Memory B cell (primary cell): Measurements from ENCODE around the gene ILDR1.

Experiments used
- ATAC-seq: fragments of 150-1000 bp; cut with Tn5 transposase; 2 replicates; pipeline ENCODE4 v1.10.0; 2021; ENCODE audit warnings: low read depth, mild to moderate bottlenecking, moderate library complexity
- DNase-seq, 2 donors: peaks; one replicate each; pipeline ENCODE4 v3.0.0; 2022; ENCODE audit warnings: low spot score in 2 of 2
- H3K27ac Mint-ChIP-seq: one replicate; pipeline ENCODE4 v1.8.0; 2022; ENCODE audit warnings: mild to moderate bottlenecking, moderate library complexity, mixed read lengths
- H3K27me3 Mint-ChIP-seq: one replicate; pipeline ENCODE4 v1.8.0; 2022; ENCODE audit warnings: mixed read lengths
- H3K36me3 Mint-ChIP-seq: one replicate; pipeline ENCODE4 v1.8.0; 2022; ENCODE audit warnings: mild to moderate bottlenecking, mixed read lengths
- H3K4me1 Mint-ChIP-seq: one replicate; pipeline ENCODE4 v1.8.0; 2022; ENCODE audit warnings: mixed read lengths
- H3K4me3 Mint-ChIP-seq: one replicate; pipeline ENCODE4 v1.8.0; 2022; ENCODE audit warnings: mild to moderate bottlenecking, moderate library complexity, mixed read lengths
- H3K9me3 Mint-ChIP-seq: one replicate; pipeline ENCODE4 v1.8.0; 2022; ENCODE audit warnings: mixed read lengths

Gene ILDR1

DNA sequence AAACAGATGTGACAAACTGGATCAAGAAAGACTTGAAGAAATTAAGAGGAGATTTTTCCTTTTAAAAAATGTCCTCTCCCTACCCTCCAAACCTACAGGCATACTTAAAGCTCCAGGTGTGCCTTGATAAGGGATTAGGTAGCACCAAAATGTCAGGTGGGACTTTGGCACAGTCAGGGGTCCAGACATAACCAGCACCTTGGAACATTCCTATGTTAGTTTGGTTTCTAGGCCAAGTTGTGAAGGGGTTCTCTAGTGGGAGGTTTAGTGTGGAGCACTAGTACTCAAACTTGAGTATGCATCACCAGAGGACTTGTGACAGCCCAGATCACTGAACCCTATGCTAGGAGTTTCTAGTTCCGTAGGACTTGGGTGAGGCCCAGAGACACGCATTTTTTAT is 13.9 kb downstream of the ILDR1 start:
- ATAC-seq (no peak), DNase-seq (no peak)
- Mint-ChIP-seq H3K27ac (no peak overlapping the region), H3K4me1 (peaks cover 47% of the 10 kb centered on the region), H3K36me3 (no peaks in the 10 kb centered on the region), H3K4me3 (no peak overlapping the region), H3K27me3 (no peaks in the 10 kb centered on the region), H3K9me3 (no peaks in the 10 kb centered on the region)

DNA sequence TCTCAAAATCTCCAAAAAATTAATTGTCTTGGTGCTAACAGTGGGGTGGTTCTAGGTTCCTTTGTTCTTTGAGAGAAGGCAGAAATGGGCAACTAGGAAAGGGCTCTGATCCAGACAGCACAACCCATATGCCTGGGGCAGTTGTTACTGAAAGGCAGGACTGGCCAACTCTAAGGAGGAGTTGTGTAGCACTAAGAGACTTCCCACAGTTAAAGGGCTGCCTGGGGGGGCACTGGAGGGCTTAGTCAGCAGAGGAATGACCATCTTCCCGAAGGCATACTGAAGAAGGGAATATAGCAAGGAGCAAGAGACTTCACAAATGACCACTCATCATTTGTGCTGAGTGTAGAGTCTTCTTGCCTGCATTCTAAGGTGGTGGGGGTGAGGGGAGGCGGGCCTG is 15.8 kb downstream of the ILDR1 start:
- Mint-ChIP-seq H3K27me3 (no peaks in the 10 kb centered on the region), H3K27ac (peak overlapping the region; percentile 97), H3K4me3 (no peak overlapping the region), H3K9me3 (no peaks in the 10 kb centered on the region), H3K36me3 (no peaks in the 10 kb centered on the region), H3K4me1 (peaks cover 43% of the 10 kb centered on the region)
- ATAC-seq (no peak), DNase-seq (no peak)

DNA sequence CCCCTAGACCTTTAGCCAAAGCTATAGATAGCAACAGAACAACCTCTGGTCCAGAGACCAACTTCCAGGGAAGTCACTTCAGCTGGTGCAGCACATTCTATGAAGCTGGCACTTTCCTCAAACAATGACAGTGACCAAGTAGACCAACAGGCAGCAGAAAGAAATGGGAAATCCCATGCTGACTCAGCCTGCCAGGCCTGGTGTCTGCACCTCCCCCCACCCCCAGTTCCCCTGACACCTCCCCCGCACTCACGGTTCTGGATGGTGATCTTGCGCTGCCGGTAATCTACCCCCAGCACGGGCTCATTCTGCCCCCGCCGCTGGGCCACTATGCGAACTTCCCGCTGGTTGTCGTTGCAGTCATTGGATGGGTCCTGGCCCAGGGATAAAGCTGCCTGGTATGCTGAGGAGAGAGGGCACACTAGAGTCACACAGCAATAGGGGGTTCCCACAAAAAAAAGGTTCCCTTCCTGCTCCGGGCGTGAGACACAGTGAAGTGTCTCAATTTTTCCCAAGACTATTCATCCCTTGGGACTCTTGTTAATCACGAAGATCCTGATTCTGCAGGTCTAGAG is 17.0 kb downstream of the ILDR1 start:
- H3K27me3 Mint-ChIP-seq: no peaks in the 10 kb centered on the region

DNA sequence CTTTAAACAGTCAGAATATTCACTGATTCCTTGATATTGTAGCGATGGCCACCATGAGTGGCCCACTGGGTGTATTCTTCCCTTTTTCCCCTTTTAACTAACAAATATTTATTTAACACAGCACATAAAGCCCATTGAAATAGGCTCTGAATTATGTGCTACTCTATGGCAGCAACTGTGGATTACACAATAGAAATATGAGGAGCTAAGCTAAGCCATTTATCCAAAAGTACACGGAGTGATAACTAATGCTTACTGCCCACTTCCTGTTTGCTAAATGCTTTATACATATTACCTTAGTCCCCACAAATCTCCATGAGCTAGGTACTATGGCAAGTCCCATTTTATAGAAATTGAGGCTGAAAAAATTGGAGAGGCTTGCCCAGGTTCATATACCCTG is 17.9 kb downstream of the ILDR1 start:
- H3K4me3 Mint-ChIP-seq: peak overlapping the region; percentile 71
- DNase-seq: no peak
- no peaks in the 10 kb centered on the region for H3K27me3 Mint-ChIP-seq
- no peaks in the 10 kb centered on the region for H3K9me3 Mint-ChIP-seq
- H3K27ac Mint-ChIP-seq: peak overlapping the region; percentile 97
- H3K36me3 Mint-ChIP-seq: peaks cover 3% of the 10 kb centered on the region
- no peak for ATAC-seq
- H3K4me1 Mint-ChIP-seq: peaks cover 38% of the 10 kb centered on the region

More for the DNA sequence above, 17.0 kb downstream of the ILDR1 start:
- Mint-ChIP-seq H3K27ac (peak overlapping the region; percentile 97), H3K9me3 (no peaks in the 10 kb centered on the region), H3K36me3 (peaks cover 3% of the 10 kb centered on the region), H3K4me1 (peaks cover 42% of the 10 kb centered on the region), H3K4me3 (peak overlapping the region; percentile 46)
- ATAC-seq (peak; percentile 53), DNase-seq (peak in 1 of 2 donors; percentile 25)

DNA sequence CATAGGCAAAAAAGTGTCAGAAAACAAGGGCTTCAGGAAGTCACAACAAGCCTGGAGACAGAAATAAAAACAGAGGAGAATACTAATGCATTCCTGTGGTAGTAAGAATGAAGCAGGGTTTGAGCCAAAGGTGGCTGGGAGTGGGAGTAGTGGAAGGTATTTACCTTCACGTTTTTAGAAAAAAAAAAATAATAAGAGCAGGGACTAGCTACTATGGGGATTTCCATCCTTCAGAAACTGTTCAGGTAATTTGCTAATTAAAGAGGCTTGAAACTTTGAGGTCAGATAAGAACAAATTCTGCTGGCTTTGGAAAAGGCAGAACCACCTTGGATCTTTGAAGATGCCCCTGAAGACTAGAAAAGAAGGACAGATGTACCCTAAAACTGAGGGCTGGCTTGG is 18.4 kb downstream of the ILDR1 start:
- H3K4me3 Mint-ChIP-seq: peak overlapping the region; percentile 71
- peaks cover 3% of the 10 kb centered on the region for H3K36me3 Mint-ChIP-seq
- H3K9me3 Mint-ChIP-seq: no peaks in the 10 kb centered on the region
- ATAC-seq (peak; percentile 40), DNase-seq (no peak)
- H3K27me3 Mint-ChIP-seq: no peaks in the 10 kb centered on the region
- H3K27ac Mint-ChIP-seq: peak overlapping the region; percentile 97
- H3K4me1 Mint-ChIP-seq: peaks cover 42% of the 10 kb centered on the region

DNA sequence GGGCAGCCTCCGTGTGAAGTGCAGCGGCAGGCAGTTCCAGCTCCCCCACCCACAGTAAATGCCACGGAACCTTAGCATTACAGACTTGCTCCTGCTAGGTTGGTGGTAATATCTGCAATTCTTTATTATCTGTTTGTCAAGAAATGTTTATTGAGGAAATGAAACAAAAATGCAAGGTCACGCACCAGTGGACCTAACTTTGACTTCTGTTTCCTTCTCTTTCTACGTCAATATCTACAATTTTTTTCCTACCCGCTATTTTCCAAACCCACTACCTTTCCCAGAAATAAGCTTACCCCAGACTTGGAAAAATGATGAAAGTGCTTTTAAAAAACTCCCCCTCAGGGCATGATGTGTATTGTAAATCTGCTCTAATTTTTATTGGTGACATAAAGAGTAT is 18.9 kb downstream of the ILDR1 start:
- Mint-ChIP-seq H3K4me1 (peaks cover 46% of the 10 kb centered on the region), H3K27me3 (no peaks in the 10 kb centered on the region), H3K9me3 (no peaks in the 10 kb centered on the region), H3K36me3 (peaks cover 3% of the 10 kb centered on the region), H3K27ac (peak overlapping the region; percentile 97), H3K4me3 (peak overlapping the region; percentile 71)
- ATAC-seq (peak; percentile 78), DNase-seq (peak in 1 of 2 donors; percentile 54)

DNA sequence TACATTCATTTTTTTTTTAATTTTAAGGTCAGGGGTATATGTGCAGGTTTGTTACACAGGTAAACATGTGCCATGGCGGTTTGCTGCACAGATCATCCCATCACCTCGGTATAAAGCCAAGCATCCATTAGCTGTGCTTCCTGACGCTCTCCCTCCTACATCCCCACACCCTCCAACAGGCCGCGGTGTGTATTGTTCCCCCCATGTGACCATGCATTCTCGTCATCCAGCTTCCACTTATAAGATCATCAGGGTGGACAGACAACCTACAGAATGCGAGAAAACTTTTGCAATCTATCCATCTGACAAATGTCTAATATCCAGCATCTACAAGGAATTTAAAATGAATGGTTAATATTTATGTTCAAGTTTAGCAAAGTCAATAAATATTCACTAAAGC is 19.4 kb downstream of the ILDR1 start:
- Mint-ChIP-seq H3K4me3 (peak overlapping the region; percentile 71), H3K36me3 (peaks cover 3% of the 10 kb centered on the region), H3K4me1 (peaks cover 49% of the 10 kb centered on the region), H3K9me3 (no peaks in the 10 kb centered on the region), H3K27ac (peak overlapping the region; percentile 97), H3K27me3 (no peaks in the 10 kb centered on the region)
- no peak for DNase-seq
- no peak for ATAC-seq

DNA sequence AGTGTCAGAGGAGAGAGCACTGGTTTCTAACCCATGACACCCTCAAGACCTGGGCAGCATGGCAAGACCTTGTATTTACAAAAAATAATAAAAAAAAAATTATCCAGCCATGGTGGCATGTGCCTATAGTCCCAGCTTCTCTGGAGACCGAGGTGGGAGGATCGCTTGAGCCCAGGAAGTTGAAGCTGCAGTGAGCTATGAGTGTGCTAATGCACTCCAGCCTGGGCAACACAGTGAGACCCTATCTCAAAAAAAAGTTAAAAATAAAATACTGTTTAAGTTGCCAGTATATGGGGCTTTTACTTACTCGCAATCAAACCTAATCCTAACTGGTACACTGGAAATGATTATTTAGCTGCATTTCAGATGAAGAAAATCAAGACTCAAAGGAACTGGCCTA is 20.2 kb downstream of the ILDR1 start:
- Mint-ChIP-seq H3K4me1 (peaks cover 54% of the 10 kb centered on the region), H3K36me3 (peaks cover 3% of the 10 kb centered on the region), H3K27ac (peak overlapping the region; percentile 97), H3K4me3 (no peak overlapping the region), H3K27me3 (no peaks in the 10 kb centered on the region), H3K9me3 (no peaks in the 10 kb centered on the region)
- DNase-seq (no peak), ATAC-seq (no peak)

DNA sequence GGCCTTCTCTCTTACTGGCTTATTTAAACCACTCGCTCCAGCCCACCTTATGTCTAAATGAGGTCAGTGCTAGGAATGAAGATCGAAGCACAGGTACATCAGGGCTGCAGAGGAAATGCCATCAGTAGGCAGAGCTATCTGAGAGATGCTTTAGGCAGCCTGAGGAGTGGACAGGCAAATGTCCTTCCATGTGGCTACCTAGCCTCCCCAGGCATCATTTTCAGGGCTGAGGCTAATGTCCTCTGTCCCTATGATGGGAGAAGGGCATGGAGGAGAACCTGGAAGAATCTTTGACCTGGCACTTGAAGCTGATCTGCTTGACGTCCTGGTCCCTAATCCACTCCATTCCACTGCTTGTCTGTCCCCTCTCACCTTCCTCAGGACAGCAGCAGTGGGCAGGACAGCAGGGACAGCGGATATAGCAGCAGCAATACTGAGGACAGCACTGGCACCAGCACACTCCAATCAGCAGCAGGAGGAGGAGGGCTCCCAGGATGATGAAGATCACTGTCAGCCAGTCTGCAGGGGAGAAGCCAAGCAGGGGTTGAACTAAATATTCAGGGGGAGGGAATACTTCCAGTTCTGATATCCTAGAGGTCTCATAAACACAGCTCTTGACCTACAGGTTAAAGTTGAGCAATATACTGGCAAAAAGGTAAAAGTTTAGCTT is 21.0 kb downstream of the ILDR1 start:
- Mint-ChIP-seq H3K27ac (peak overlapping the region; percentile 80), H3K4me3 (no peak overlapping the region)

DNA sequence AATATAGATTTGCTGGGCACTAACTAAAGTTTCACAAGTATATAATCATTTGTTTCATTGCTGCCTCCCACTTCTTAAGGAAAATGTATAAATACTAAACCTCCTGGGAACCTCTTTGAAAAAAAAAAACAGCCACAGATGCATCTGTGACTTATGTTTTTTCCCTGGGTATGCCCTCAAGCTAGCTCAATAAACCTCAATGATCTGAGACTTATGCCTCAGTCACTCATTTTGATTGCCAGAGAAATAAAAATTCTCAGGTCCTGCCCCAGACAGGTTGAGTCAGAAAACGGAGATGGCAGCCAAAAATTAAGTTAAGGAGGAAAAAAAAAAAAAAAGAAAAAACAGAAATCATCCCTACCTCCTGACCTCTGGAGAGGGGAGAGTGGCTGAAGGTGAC is 22.1 kb downstream of the ILDR1 start:
- DNase-seq (no peak), ATAC-seq (no peak)
- Mint-ChIP-seq H3K4me1 (peaks cover 58% of the 10 kb centered on the region), H3K27me3 (no peaks in the 10 kb centered on the region), H3K36me3 (peaks cover 3% of the 10 kb centered on the region), H3K4me3 (no peak overlapping the region), H3K9me3 (no peaks in the 10 kb centered on the region), H3K27ac (no peak overlapping the region)

More for the DNA sequence above, 21.0 kb downstream of the ILDR1 start:
- no peak for DNase-seq
- Mint-ChIP-seq H3K4me1 (peaks cover 55% of the 10 kb centered on the region), H3K36me3 (peaks cover 3% of the 10 kb centered on the region), H3K27me3 (no peaks in the 10 kb centered on the region), H3K9me3 (no peaks in the 10 kb centered on the region)
- ATAC-seq: no peak

DNA sequence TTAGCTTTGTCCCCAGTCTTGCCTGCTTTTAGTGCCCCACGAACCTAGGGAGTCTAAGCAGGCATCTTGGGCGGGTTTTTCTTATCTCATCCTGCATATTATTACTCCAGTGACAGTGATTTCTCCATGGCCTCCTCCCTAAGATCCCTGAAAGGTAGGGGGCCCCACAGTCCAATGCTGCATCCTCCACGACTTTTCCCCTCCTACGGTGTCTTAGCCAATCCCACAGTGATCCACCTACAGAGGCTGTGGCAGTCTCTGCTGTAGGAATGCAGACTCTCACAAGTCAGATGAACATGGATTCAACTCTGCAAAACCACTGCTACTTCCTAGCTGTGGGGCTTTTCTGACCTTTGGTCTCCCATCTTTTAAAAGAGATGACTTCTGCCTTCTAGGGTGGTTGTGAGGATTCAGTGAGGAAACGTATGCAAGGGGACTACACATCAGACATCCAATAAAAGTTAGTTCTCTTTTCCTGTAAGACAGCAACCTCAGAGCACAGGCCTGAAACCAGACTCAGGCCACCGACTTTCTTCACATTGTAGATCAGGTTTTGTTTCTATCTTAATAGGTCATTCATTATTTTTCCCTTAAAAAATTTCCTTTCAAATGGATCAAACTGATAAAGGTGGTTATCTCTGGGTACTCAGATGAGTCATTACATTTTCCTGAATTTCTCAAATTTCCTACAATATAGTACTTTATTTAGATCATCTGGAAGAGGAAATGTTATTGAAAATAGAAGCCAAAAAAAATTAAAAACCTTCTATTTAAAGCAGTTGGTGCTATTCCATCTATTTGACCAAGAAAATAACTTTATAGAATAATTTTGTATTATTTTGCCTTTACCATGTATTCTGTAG is 23.2 kb downstream of the ILDR1 start:
- no peaks in the 10 kb centered on the region for H3K27me3 Mint-ChIP-seq
- peak overlapping the region; percentile 35 for H3K4me3 Mint-ChIP-seq
- DNase-seq (no peak), ATAC-seq (no peak)
- H3K27ac Mint-ChIP-seq: peak overlapping the region; percentile 69
- peaks cover 58% of the 10 kb centered on the region for H3K4me1 Mint-ChIP-seq
- peaks cover 3% of the 10 kb centered on the region for H3K36me3 Mint-ChIP-seq
- no peaks in the 10 kb centered on the region for H3K9me3 Mint-ChIP-seq

DNA sequence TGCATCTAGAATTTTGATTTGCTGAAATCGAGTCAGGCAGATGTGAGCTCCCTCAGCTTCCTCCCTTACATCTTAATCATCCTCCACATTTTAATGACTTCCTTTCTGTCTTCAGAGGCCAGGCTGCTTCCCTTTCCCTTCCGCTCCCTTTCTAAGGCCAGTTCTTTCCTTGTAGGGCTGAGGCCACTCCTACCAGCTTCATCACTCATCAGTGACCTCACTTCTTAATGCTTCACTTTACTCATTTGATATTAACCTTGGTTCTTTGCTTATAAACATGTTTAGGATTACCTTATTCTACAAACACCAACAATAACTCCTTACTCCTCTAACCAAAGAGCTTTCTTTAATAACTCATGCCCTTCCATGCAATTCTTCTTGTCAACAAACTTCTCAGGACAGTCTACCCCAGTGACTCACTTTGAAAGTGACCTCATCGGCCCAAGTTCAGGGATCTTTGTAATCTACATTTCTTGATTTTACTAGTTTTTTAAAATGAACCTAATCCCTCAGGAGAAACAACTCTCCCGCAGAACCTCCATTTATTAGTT is 23.9 kb downstream of the ILDR1 start:
- peaks cover 3% of the 10 kb centered on the region for H3K36me3 Mint-ChIP-seq
- no peak for ATAC-seq
- peak overlapping the region; percentile 69 for H3K27ac Mint-ChIP-seq
- H3K9me3 Mint-ChIP-seq: no peaks in the 10 kb centered on the region
- peaks cover 53% of the 10 kb centered on the region for H3K4me1 Mint-ChIP-seq
- no peaks in the 10 kb centered on the region for H3K27me3 Mint-ChIP-seq
- DNase-seq: no peak
- H3K4me3 Mint-ChIP-seq: peak overlapping the region; percentile 7

DNA sequence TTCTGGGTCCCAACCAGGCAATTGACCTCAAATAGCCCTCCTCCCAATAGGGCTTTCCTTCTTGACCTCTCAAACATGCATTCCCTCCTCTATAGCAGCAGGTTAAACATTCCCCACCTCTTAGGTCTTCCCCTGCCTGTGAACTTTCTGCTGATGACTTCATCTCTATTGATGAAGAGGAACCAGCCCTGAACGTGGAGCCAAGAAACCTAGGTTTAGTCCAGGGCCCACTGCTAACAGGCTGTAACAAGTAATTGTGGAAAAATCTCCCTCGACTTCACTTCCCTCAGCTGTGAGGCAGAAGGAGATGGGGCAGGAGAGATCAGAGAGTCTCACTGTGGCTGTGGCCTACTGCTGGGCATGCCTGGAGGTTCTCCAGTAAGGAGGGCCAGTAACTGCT is 24.7 kb downstream of the ILDR1 start:
- H3K27me3 Mint-ChIP-seq: no peaks in the 10 kb centered on the region
- DNase-seq (no peak), ATAC-seq (no peak)
- no peaks in the 10 kb centered on the region for H3K9me3 Mint-ChIP-seq
- peak overlapping the region; percentile 69 for H3K27ac Mint-ChIP-seq
- peaks cover 54% of the 10 kb centered on the region for H3K4me1 Mint-ChIP-seq
- peaks cover 3% of the 10 kb centered on the region for H3K36me3 Mint-ChIP-seq
- no peak overlapping the region for H3K4me3 Mint-ChIP-seq

DNA sequence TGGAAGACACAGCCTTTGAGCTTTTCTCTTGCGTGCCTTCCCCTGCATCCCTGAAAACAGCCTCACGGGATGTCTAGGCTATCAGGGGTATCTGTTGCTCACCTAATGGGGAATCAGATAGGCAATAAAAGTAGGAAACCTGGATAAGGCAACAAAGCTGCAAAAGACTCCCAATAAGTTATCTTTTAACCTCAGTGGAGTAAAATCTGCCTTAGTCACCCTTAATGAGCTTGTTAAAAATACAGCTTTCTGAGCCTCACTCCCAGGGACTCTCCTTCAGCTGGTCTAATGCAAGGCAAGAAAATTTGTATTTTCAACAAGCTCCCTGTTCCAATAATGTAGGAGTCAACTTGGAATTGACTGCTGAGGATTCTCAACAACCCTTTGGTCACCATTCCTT is 25.6 kb downstream of the ILDR1 start:
- Mint-ChIP-seq H3K4me1 (peaks cover 58% of the 10 kb centered on the region), H3K4me3 (no peak overlapping the region), H3K9me3 (no peaks in the 10 kb centered on the region), H3K27ac (peak overlapping the region; percentile 69), H3K27me3 (no peaks in the 10 kb centered on the region), H3K36me3 (peaks cover 3% of the 10 kb centered on the region)
- ATAC-seq: no peak
- no peak for DNase-seq
